MCF 10A (cell line): ENCODE results near the gene INHBE. TPM values are rescaled to one million over a fixed set of nuclear protein-coding genes. Genes with fewer than 3 reads are reported as not detected.
"Not testable (repeated sequence)": the region's sequence is repeated elsewhere in the genome, so short reads cannot be mapped to it uniquely, and the experiment has no call there.

Source experiments
- BruUV-seq: library from RNA; stranded (reverse); fragments of 400-500 nt; replicated peaks from 2 replicates; lab custom pipeline; 2021; lab: Mats Ljungman, UMichigan
- CTCF ChIA-PET: fragments of 300-600 bp; sonication (Branson Sonifier 250); formaldehyde crosslinking; extraction: SDS; loops from one replicate; lab custom pipeline; 2021; ENCODE audit warnings: antibody characterized with exemption, inconsistent platforms; lab: Yijun Ruan, JAX
- POLR2A ChIA-PET: fragments of 300-600, 350-650 bp; sonication (Branson Sonifier 250); formaldehyde crosslinking; extraction: SDS; loops from one replicate; lab custom pipeline; 2020; ENCODE audit warnings: antibody characterized with exemption, inconsistent platforms; lab: Yijun Ruan, JAX
- DNase-seq: peaks from one replicate; pipeline ENCODE4 v3.0.0-alpha.2; 2018; ENCODE audit not compliant: unreplicated experiment
- H3K27ac Mint-ChIP-seq: one replicate; pipeline ENCODE4 v1.8.0; 2022; ENCODE audit warnings: mild to moderate bottlenecking, low read depth, mixed read lengths; ENCODE audit not compliant: unreplicated experiment
- H3K27me3 Mint-ChIP-seq: one replicate; pipeline ENCODE4 v1.8.0; 2022; ENCODE audit warnings: mixed read lengths; ENCODE audit not compliant: insufficient read depth, unreplicated experiment
- H3K36me3 Mint-ChIP-seq: one replicate; pipeline ENCODE4 v1.8.0; 2022; ENCODE audit warnings: mild to moderate bottlenecking, moderate library complexity, mixed read lengths; ENCODE audit not compliant: insufficient read depth, unreplicated experiment
- H3K4me1 Mint-ChIP-seq: one replicate; pipeline ENCODE4 v1.8.0; 2022; ENCODE audit warnings: mixed read lengths; ENCODE audit not compliant: insufficient read depth, unreplicated experiment
- H3K4me3 Mint-ChIP-seq: one replicate; pipeline ENCODE4 v1.8.0; 2022; ENCODE audit warnings: mild to moderate bottlenecking, moderate library complexity, mixed read lengths; ENCODE audit not compliant: unreplicated experiment
- H3K9me3 Mint-ChIP-seq: one replicate; pipeline ENCODE4 v1.8.0; 2022; ENCODE audit warnings: mixed read lengths; ENCODE audit not compliant: unreplicated experiment
- intact Hi-C: fragments of 100-400 bp; cut with micrococcal nuclease; formaldehyde crosslinking; loops from 2 replicates; pipeline ENCODE4 v1.14.1; 2022
- total RNA-seq: library from RNA; stranded (reverse); gene quantifications from 2 replicates; pipeline ENCODE4 v1.2.3, GENCODE V29; 2022
- TF ChIP-seq, protein P1 (sequence below): fragments of 200-600 bp; IDR thresholded peaks from one replicate; pipeline ENCODE4 v1.8.0; 2022; ENCODE audit warnings: antibody characterized with exemption, mild to moderate bottlenecking; ENCODE audit not compliant: unreplicated experiment

Gene INHBE
- total RNA-seq, 1 experiment from 2014 or later, result 5.0 TPM

DNA sequence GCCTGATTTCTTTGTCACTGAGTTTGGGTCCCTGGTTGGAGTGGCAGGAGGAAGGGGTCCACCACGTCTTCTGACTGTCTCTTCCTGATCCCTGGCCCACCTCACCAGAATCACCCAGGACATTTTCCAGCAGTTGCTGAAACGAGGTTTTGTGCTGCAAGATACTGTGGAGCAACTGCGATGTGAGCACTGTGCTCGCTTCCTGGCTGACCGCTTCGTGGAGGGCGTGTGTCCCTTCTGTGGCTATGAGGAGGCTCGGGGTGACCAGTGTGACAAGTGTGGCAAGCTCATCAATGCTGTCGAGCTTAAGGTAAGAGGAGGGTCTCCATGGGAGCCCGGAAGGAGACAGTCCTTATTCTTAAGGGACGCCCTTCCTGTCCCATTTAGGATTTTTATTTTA lies 45.1 kb downstream of the INHBE start:
- BruUV-seq, result no TSS peak
- Mint-ChIP-seq H3K9me3 (peaks cover 8% of the 10 kb centered on the region), H3K4me3 (no peak overlapping the region), H3K27ac (no peak overlapping the region), H3K36me3 (peaks cover 100% of the 10 kb centered on the region), H3K4me1 (no peaks in the 10 kb centered on the region), H3K27me3 (no peaks in the 10 kb centered on the region)
- TF ChIP-seq, protein P1, sequence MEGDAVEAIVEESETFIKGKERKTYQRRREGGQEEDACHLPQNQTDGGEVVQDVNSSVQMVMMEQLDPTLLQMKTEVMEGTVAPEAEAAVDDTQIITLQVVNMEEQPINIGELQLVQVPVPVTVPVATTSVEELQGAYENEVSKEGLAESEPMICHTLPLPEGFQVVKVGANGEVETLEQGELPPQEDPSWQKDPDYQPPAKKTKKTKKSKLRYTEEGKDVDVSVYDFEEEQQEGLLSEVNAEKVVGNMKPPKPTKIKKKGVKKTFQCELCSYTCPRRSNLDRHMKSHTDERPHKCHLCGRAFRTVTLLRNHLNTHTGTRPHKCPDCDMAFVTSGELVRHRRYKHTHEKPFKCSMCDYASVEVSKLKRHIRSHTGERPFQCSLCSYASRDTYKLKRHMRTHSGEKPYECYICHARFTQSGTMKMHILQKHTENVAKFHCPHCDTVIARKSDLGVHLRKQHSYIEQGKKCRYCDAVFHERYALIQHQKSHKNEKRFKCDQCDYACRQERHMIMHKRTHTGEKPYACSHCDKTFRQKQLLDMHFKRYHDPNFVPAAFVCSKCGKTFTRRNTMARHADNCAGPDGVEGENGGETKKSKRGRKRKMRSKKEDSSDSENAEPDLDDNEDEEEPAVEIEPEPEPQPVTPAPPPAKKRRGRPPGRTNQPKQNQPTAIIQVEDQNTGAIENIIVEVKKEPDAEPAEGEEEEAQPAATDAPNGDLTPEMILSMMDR, result no peak
- ChIA-PET CTCF (interaction anchor here (0.6 kb wide), 1 partner anchor 41 kb away, joined by 3 read pairs; no protein-coding TSS in a partner anchor), POLR2A (interaction anchor here (0.6 kb wide), 1 partner anchor 91 kb away, joined by 3 read pairs; no protein-coding TSS in a partner anchor)
- intact Hi-C loops, result no loop called here
- no peak for DNase-seq

DNA sequence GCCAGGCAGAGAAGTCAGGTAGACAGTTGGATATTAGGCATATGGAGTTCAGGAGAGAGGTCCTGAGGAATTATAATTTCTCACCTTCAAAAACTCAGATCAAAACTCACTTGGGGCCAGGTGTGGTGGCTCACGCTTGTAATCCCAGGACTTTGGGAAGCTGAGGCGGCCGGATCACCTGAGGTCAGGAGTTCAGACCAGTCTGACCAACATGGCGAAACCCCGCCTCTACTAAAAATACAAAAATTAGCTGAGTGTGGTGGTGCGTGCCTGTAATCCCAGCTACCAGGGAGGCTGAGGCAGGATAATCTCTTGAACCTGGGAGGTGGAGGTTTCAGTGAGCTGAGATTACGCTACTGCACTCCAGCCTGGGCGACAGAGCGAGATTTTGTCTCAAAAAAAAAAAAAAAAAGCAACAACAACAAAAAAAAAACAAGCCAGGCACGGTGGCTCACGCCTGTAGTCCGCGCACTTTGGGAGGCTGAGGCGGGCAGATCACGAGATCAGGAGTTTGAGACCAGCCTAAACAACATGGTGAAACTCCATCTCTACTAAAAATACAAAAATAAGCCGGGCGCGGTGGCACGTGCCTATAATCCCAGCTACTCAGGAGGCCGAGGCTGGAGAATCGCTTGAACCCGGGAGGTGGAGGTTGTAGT lies 47.3 kb downstream of the INHBE start:
- H3K4me3 Mint-ChIP-seq, DNase-seq, H3K27me3 Mint-ChIP-seq, BruUV-seq, H3K9me3 Mint-ChIP-seq, H3K27ac Mint-ChIP-seq, H3K4me1 Mint-ChIP-seq, intact Hi-C loops, POLR2A ChIA-PET: not testable (repeated sequence)
- peaks cover 95% of the 10 kb centered on the region for H3K36me3 Mint-ChIP-seq
- CTCF ChIA-PET, result interaction anchor here (0.6 kb wide), 1 partner anchor 62 kb away, joined by 3 read pairs; no protein-coding TSS in a partner anchor

DNA sequence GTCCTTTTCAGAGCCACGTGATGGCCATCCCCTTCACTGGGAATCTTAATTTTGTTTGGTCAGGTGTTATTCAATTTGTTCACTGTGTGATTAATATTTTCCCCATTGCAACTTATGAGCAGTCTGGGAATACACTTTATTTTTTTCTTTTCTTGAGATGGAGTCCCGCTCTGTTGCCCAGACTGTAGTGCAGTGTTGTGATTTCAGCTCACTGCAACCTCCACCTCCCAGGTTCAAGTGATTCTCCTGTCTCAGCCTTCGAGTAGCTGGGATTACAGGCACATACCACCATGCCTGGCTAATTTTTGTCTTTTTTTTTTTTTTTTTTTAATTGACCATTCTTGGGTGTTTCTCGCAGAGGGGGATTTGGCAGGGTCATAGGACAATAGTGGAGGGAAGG lies 51.4 kb downstream of the INHBE start:
- CTCF ChIA-PET, result interaction anchor here (0.7 to 1.4 kb wide), 4 partner anchors 9 to 127 kb away, joined by 3 to 8 read pairs (median 5); no protein-coding TSS in a partner anchor
- H3K4me1 Mint-ChIP-seq, intact Hi-C loops, H3K27me3 Mint-ChIP-seq, H3K4me3 Mint-ChIP-seq, DNase-seq, BruUV-seq, POLR2A ChIA-PET, H3K27ac Mint-ChIP-seq, H3K9me3 Mint-ChIP-seq: not testable (repeated sequence)
- peaks cover 88% of the 10 kb centered on the region for H3K36me3 Mint-ChIP-seq

Other genes with a start within 250 kb of the INHBE start
- 2.2 and 2.8 TPM in 2 replicates for gene NXPH4, start 238.5 kb upstream of the INHBE start, total RNA-seq
- gene SHMT2, start 225.6 kb upstream of the INHBE start, total RNA-seq, result 375 and 421 TPM in 2 replicates
- gene STAC3, start 204.1 kb upstream of the INHBE start, total RNA-seq, result 2.5 and 2.8 TPM in 2 replicates
- 53.9 and 64.8 TPM in 2 replicates for gene R3HDM2, start 24.3 kb upstream of the INHBE start, total RNA-seq
- gene INHBC, start 20.5 kb upstream of the INHBE start, total RNA-seq, result not detected in 2 replicates
- not detected in 2 replicates for gene GLI1, start 4.5 kb downstream of the INHBE start, total RNA-seq
- 0.69 and 1.1 TPM in 2 replicates for gene ARHGAP9, start 24.6 kb downstream of the INHBE start, total RNA-seq
- gene MARS1, start 32.8 kb downstream of the INHBE start, total RNA-seq, result 714 and 762 TPM in 2 replicates
- gene DDIT3, start 65.2 kb downstream of the INHBE start, total RNA-seq, result 156 and 168 TPM in 2 replicates
- 96.5 and 111 TPM in 2 replicates for gene MBD6, start 67.5 kb downstream of the INHBE start, total RNA-seq
- gene DCTN2, start 91.9 kb downstream of the INHBE start, total RNA-seq, result 149 and 188 TPM in 2 replicates
- 0.56 TPM in 2 replicates for gene KIF5A, start 94.7 kb downstream of the INHBE start, total RNA-seq
- gene PIP4K2C, start 135.9 kb downstream of the INHBE start, total RNA-seq, result 32.0 and 38.0 TPM in 2 replicates
- gene DTX3, start 149.5 kb downstream of the INHBE start, total RNA-seq, result 1.7 and 2.0 TPM in 2 replicates
- 0.37 and 0.83 TPM in 2 replicates for gene ARHGEF25, start 156.1 kb downstream of the INHBE start, total RNA-seq
- 0.29 and 0.40 TPM in 2 replicates for gene B4GALNT1, start 177.9 kb downstream of the INHBE start, total RNA-seq
- 125 and 173 TPM in 2 replicates for gene OS9, start 238.8 kb downstream of the INHBE start, total RNA-seq